Activated naive CD8-positive, alpha-beta T cell treated with anti-CD3 and anti-CD28 coated beads, Interleukin-2, amount 10 ng/mL, durations not matched to agents 7 days and 5 days (primary cell): ENCODE data around the gene SLC25A11. TPM values are rescaled to one million over a fixed set of nuclear protein-coding genes. Genes with fewer than 3 reads are reported as not detected.

Source experiments
- ATAC-seq: fragments of 150-1000 bp; cut with Tn5 transposase; one replicate; pipeline ENCODE4 v1.10.0; 2021; ENCODE audit warnings: low read depth, moderate library complexity
- POLR2A ChIA-PET: fragments of 350-600 bp; sonication (Branson Sonifier 250); formaldehyde crosslinking; loops from one replicate; lab custom pipeline; 2021; ENCODE audit warnings: antibody characterized with exemption; lab: Charles Lee
- DNase-seq: peaks from one replicate; pipeline ENCODE4 v3.0.0; 2021
- H3K27ac Mint-ChIP-seq: one replicate; pipeline ENCODE4 v1.8.0; 2022; ENCODE audit warnings: mild to moderate bottlenecking, mixed read lengths
- H3K27me3 Mint-ChIP-seq: one replicate; pipeline ENCODE4 v1.8.0; 2022; ENCODE audit warnings: mild to moderate bottlenecking, moderate library complexity, mixed read lengths
- H3K36me3 Mint-ChIP-seq: one replicate; pipeline ENCODE4 v1.8.0; 2021; ENCODE audit warnings: mild to moderate bottlenecking, mixed read lengths
- H3K4me1 Mint-ChIP-seq: one replicate; pipeline ENCODE4 v1.8.0; 2021; ENCODE audit warnings: mixed read lengths
- H3K4me3 Mint-ChIP-seq: one replicate; pipeline ENCODE4 v1.8.0; 2022; ENCODE audit warnings: mild to moderate bottlenecking, moderate library complexity, mixed read lengths
- H3K9me3 Mint-ChIP-seq: one replicate; pipeline ENCODE4 v1.8.0; 2021; ENCODE audit warnings: mixed read lengths
- total RNA-seq, 2 experiments: library from RNA; stranded (reverse); gene quantifications; one replicate each; pipeline ENCODE4 v1.2.3, GENCODE V29; 2021

The SLC25A11 gene, protein sequence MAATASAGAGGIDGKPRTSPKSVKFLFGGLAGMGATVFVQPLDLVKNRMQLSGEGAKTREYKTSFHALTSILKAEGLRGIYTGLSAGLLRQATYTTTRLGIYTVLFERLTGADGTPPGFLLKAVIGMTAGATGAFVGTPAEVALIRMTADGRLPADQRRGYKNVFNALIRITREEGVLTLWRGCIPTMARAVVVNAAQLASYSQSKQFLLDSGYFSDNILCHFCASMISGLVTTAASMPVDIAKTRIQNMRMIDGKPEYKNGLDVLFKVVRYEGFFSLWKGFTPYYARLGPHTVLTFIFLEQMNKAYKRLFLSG
- total RNA-seq, result 10 to 100 TPM; 67.6 to 78.1 TPM

DNA sequence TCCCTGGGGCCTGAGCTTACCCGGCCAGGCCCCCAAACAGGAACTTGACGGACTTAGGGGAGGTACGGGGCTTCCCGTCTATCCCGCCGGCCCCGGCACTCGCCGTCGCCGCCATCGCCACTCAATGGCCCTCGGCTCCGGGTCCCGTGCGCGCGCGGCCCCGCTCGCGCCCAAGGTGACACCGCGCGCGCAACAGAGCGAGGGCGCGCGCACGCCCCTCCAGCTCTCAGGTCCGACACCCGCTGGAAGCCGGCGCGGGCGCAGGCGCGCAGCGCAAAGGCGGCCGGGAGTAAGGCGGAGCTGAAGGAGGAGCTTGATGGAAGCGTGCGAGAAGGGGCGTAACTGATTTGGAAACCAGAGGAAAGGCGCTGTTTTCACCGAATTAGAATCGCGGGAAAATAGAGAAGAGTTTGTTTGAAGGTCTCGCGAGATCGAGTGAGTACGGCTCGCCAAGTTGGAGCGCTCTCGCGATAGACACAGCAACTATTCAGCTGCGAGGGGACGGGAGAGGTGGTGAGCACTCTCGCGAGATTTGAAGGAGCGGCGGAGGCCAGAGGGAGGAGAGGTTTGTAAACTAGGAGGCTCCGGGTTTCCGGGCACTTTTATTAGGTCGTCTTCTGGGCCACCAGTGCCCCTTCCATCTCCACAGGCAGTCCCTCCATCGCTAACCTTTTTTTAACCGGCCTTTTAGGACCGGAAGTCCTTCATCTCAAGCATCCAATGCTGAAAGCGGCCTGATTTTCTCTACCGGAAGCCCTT is at the start of gene SLC25A11, which contains the start of gene RNF167:
Gene SLC25A11 (minus strand): TSS at position 251 of the 759 bp plus-strand sequence. CDS start 136 bp downstream, at position 115.
Gene RNF167 (plus strand): TSS at position 473 of the 759 bp plus-strand sequence. CDS start 642 bp downstream, outside the sequence.
- Mint-ChIP-seq H3K4me1 (peaks cover 49% of the 10 kb centered on the region), H3K27me3 (no peaks in the 10 kb centered on the region), H3K9me3 (no peaks in the 10 kb centered on the region), H3K36me3 (peaks cover 54% of the 10 kb centered on the region), H3K4me3 (peak within 1 kb of the TSS; percentile 100), H3K27ac (peak within 1 kb of the TSS; percentile 88)
- ATAC-seq, result peak; percentile 77
- peak; percentile 94 for DNase-seq
- POLR2A ChIA-PET, result interaction anchor here (0.7 to 17.2 kb wide), 26 partner anchors 10 to 797 kb away, joined by 3 to 441 read pairs (median 3); partner anchors contain the start of genes C17orf107, CAMTA2, CYB5D2 and ENO3

DNA sequence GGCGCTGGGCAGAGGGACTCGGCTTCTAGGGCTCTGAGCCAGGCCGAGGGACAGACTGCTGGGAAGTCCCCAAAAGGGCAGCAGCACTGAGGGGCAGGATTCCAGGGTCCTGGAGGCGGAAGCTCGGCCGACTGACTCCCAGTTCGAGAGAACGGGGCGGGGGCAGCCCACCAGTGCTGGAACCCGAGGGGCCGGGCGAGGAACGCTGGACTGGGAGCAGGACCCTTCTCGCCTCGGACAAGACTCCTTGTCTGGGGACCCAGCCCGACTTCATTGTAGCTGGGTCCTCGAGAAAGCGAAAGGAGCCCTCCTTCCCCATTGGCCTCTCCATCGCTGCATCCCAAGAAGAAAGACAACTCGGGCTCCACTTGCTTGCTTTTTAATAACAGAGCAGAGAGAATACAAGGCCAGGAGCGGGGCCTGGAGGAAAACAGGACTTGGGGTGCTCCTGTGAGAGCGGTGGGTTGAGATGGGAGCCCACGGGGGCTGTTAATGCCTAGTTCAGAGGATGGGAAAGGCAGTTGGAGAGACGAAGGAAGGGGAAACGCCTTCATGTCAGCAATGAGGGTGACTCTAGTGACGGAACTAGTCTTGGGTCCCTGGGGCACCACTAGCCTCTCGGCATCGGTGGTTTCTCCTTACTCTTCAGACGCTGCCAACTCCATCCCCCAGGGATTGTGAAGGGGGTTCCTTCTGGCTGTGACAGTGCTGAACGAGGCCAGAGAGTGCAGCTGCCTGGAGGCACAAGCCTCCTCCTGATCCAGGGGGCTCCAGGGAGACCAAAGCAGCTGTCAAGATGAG is 48.1 kb upstream of the SLC25A11 start:
- ATAC-seq (no peak), DNase-seq (no peak)
- POLR2A ChIA-PET, result interaction anchor here (0.5 to 4.5 kb wide), 11 partner anchors 10 to 114 kb away, joined by 3 to 27 read pairs (median 5); partner anchors contain the start of genes INCA1, KIF1C, PFN1 and RNF167
- Mint-ChIP-seq H3K4me3 (peak overlapping the region; percentile 85), H3K27ac (peak overlapping the region; percentile 78), H3K4me1 (peaks cover 26% of the 10 kb centered on the region), H3K36me3 (peaks cover 8% of the 10 kb centered on the region), H3K9me3 (no peaks in the 10 kb centered on the region), H3K27me3 (no peaks in the 10 kb centered on the region)

DNA sequence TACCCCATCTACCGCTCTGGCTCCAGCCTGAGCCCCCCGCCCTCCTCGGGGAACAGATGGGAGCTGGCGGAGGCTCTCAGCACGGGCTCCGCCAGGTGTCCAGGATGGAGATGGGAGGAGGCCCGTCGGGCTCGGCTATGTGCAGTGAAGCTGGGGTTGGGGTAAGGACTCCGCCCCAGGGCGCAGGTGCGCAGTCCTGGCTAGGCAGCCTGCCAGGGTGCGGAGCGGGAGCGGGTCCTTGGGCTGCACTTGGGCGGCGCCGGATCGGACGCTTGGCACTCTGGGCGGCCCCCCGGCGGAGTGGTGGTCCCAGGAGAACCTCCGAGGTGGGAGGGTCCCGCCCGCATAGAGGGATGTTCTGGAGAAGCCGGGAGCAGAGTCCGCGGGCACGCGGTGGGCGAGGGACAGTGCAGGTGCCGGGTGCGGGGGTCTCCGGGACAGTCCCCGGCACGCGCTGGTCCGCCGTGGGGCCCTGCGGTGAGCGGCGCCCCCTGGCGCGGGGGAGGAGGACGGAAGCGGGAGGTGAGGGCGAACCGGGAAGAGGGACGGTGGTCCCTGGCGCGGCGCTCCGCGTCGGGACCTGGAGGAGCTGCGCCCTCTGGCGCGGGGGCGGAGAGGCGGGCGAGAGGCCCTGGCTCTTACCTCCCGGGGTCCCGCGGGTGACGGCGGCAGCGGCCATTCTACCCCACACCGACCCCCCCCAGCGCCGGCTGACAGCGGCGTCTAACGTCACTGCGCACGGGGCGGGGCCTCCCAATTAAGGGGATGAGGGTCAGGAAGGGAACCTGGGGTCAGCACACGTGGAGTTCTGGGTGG is 47.3 kb upstream of the SLC25A11 start, which contains the start of gene CAMTA2:
Gene CAMTA2 (minus strand): TSS at position 725 of the 816 bp plus-strand sequence. CDS start 1,453 bp downstream, outside the sequence.
- H3K27ac Mint-ChIP-seq, result peak within 1 kb of the TSS; percentile 78
- H3K27me3 Mint-ChIP-seq, result no peaks in the 10 kb centered on the region
- H3K4me1 Mint-ChIP-seq, result peaks cover 26% of the 10 kb centered on the region
- ATAC-seq, result peak; percentile 87
- H3K9me3 Mint-ChIP-seq, result no peaks in the 10 kb centered on the region
- peak within 1 kb of the TSS; percentile 85 for H3K4me3 Mint-ChIP-seq
- DNase-seq, result peak; percentile 91
- POLR2A ChIA-PET, result interaction anchor here (0.6 to 4.5 kb wide), 13 partner anchors 11 to 78 kb away, joined by 3 to 27 read pairs (median 5); partner anchors contain the start of genes INCA1, KIF1C, PFN1 and RNF167
- peaks cover 8% of the 10 kb centered on the region for H3K36me3 Mint-ChIP-seq

DNA sequence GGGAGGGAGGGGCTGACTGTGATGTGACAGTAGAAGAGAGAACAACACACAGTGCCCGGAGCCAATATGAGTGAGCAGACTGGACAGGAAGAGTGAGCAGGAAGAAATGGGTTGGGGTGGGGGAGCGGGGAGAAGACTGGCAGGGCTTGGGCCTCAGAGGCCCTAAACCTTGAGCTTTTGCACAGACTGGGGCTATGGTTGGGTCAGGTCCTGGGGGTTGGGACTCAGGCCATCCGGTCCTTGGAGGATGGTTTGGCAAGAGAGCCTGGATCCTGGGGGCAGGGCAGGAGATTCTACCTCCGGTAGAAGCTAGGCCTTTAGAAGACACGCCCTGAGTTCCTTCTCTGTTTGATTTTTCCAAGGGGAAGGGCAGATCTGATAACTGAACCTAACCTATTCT is 46.6 kb upstream of the SLC25A11 start:
- peak overlapping the region; percentile 78 for H3K27ac Mint-ChIP-seq
- no peaks in the 10 kb centered on the region for H3K27me3 Mint-ChIP-seq
- DNase-seq (no peak), ATAC-seq (no peak)
- POLR2A ChIA-PET, result interaction anchor here (0.6 to 4.5 kb wide), 7 partner anchors 11 to 77 kb away, joined by 3 to 27 read pairs (median 5); partner anchors contain the start of genes INCA1, KIF1C, PFN1 and SPAG7
- no peaks in the 10 kb centered on the region for H3K9me3 Mint-ChIP-seq
- peaks cover 4% of the 10 kb centered on the region for H3K36me3 Mint-ChIP-seq
- peak overlapping the region; percentile 85 for H3K4me3 Mint-ChIP-seq
- H3K4me1 Mint-ChIP-seq, result peaks cover 24% of the 10 kb centered on the region

DNA sequence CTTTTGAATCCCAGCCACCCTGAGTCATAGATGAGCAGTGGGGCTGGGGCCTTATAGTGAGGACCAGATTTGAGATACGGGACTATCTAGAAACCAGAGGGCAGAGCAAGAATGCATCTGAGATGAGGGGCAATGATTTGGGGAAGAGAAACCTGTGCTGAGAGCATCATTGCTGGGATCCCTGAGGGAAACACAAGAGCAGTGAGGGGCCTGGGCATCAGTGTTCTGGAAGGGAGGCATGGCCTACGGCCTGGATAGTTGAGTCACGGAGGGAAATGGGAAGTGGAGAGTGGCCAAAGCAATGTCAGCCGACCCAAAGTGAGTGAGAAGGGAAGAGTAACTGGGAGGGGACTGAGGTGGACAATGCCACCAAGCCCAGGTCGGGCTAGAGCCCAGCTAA is 42.5 kb upstream of the SLC25A11 start:
- no peak overlapping the region for H3K27ac Mint-ChIP-seq

DNA sequence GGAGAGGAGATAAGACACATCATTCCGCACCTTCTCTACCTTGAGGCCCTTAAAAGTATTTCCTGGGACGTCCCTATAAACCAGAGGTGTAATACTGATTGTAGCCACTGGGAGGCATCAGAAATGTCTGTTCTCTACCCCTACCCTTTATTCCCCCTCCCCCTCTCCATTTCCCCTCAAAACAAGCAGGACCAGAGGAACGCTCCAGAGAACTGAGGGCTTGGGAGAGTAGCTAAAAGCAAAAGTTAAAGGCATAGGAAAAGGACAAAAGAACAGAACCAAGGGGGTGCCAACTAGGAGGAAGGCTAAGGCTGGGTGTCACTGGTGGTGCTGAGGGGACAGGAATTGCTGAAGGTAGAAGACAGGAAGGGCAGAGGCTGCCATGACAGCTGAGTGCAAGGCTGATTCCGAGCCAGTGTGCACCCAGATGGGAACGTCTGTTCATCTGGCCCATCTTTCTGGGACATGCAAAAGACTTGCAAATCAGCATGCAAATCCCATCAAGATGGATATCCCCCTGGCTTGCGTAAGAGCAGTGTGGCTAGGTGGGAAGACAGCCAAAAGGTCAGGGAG is 40.9 kb upstream of the SLC25A11 start:
- Mint-ChIP-seq H3K9me3 (no peaks in the 10 kb centered on the region), H3K27ac (peak overlapping the region; percentile 83), H3K4me3 (no peak overlapping the region), H3K4me1 (peaks cover 12% of the 10 kb centered on the region), H3K36me3 (peaks cover 20% of the 10 kb centered on the region), H3K27me3 (no peaks in the 10 kb centered on the region)
- POLR2A ChIA-PET, result interaction anchor here (0.6 to 3.5 kb wide), 4 partner anchors 10 to 334 kb away, joined by 3 to 15 read pairs (median 6); partner anchors contain the start of gene SPAG7
- peak; percentile 70 for ATAC-seq
- DNase-seq, result no peak

More for the DNA sequence above, 42.5 kb upstream of the SLC25A11 start:
- H3K9me3 Mint-ChIP-seq, result no peaks in the 10 kb centered on the region
- no peak overlapping the region for H3K4me3 Mint-ChIP-seq
- POLR2A ChIA-PET, result no interaction called here
- ATAC-seq (no peak), DNase-seq (no peak)
- peaks cover 22% of the 10 kb centered on the region for H3K4me1 Mint-ChIP-seq
- H3K27me3 Mint-ChIP-seq, result no peaks in the 10 kb centered on the region
- H3K36me3 Mint-ChIP-seq, result peaks cover 16% of the 10 kb centered on the region

DNA sequence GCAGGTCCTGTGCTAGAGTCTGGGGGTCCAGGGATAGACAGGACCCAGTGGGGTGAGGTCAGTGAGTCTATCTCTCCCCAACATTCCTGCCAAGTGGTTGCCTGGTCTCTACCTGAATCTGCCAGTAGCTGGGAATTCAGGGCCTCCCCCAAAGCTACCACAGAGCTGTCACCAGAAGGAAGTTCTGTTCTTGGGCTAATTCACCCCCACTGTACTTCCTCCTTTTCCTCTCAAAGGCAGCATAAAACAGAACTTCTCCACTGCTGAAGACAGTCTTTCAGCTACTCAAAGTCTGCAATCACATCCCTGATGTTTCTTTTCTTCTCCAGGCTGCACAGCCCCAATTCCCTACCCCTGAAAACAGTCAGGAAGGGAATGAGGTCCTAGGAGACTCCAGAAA is 38.9 kb upstream of the SLC25A11 start:
- POLR2A ChIA-PET, result interaction anchor here (1.3 to 3.5 kb wide), 2 partner anchors 8 to 11 kb away, joined by 4 to 15 read pairs; partner anchors contain the start of gene SPAG7
- Mint-ChIP-seq H3K4me3 (no peak overlapping the region), H3K27ac (no peak overlapping the region), H3K27me3 (no peaks in the 10 kb centered on the region), H3K36me3 (peaks cover 28% of the 10 kb centered on the region), H3K9me3 (no peaks in the 10 kb centered on the region), H3K4me1 (peaks cover 18% of the 10 kb centered on the region)
- ATAC-seq (no peak), DNase-seq (no peak)

DNA sequence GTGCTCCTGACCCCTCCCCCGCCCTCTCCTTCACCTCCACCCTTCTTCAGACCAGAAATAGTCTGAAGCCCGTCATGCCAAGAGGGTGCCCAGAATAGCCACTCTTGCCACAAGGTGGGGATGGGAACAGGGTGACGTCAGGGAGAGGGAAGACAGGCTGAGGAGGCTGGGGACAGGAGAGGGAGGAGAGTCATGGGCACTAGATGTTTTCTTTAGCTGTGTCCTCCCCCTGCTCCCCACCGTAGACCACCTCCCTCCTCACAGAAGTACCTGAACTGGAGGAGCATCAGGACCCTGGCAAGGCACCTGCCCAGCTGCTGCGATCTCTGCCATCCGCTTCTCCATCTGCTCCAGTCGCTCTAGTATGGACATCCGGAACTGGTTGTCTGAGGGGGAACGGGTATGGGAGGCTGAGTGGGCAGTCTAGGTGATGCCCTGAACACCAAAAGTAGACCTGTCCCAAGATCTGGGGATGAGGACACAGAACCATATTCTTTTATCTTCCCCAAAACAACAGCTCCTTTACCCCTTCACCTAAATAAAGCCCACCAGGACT is 34.3 kb upstream of the SLC25A11 start:
- DNase-seq (no peak), ATAC-seq (no peak)
- H3K27ac Mint-ChIP-seq, result peak overlapping the region; percentile 52
- peaks cover 14% of the 10 kb centered on the region for H3K4me1 Mint-ChIP-seq
- H3K36me3 Mint-ChIP-seq, result peaks cover 26% of the 10 kb centered on the region
- H3K27me3 Mint-ChIP-seq, result no peaks in the 10 kb centered on the region
- POLR2A ChIA-PET, result interaction anchor here (1.0 kb wide), 1 partner anchor 40 kb away, joined by 3 read pairs; no protein-coding TSS in a partner anchor
- H3K4me3 Mint-ChIP-seq, result no peak overlapping the region
- no peaks in the 10 kb centered on the region for H3K9me3 Mint-ChIP-seq

DNA sequence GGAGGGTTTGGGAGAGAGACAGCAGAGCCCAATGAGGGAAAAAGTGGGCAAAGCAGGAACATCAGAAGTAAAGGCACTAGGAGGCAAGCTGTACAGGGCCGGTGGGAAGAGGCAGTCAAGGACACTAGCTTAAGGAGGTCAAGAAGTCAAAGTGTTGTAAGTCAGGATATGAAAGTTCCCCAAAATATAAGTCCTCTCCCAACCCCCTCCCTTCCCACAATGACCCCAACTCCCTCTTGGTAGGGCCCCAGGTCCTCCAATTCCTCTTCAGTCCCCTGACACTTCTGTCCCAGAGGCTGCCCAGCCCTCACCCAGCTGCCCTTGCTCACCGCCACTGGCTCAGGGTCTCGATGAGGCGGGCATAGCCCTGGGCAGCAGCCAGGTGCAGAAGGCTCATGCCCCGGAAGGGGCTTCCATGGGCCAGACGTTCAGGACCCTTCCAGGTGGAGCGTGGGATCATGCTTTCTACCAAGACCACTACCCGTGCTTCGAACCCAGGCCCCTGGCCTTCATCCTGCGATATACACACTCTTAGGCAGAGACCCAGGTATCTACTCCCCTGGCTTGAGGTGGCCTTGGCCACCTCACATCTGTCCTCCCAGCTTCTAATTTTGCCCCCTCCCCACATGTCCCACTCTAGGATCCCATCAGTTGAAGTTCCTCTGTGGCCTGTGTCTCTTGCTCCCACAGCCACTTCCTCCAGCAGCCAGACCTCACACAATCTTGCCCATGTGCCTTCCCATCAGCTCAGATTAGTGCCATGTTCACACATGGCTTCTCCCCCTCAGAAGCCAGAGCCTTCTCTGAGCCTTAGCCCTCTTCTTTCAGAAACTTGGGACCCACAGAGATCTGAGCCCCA is 33.6 kb upstream of the SLC25A11 start:
- no peak for ATAC-seq
- H3K9me3 Mint-ChIP-seq, result no peaks in the 10 kb centered on the region
- no peak for DNase-seq
- H3K27me3 Mint-ChIP-seq, result no peaks in the 10 kb centered on the region
- POLR2A ChIA-PET, result interaction anchor here (1.0 kb wide), 1 partner anchor 39 kb away, joined by 3 read pairs; no protein-coding TSS in a partner anchor
- H3K36me3 Mint-ChIP-seq, result peaks cover 26% of the 10 kb centered on the region
- H3K4me3 Mint-ChIP-seq, result no peak overlapping the region
- peak overlapping the region; percentile 52 for H3K27ac Mint-ChIP-seq
- peaks cover 14% of the 10 kb centered on the region for H3K4me1 Mint-ChIP-seq

DNA sequence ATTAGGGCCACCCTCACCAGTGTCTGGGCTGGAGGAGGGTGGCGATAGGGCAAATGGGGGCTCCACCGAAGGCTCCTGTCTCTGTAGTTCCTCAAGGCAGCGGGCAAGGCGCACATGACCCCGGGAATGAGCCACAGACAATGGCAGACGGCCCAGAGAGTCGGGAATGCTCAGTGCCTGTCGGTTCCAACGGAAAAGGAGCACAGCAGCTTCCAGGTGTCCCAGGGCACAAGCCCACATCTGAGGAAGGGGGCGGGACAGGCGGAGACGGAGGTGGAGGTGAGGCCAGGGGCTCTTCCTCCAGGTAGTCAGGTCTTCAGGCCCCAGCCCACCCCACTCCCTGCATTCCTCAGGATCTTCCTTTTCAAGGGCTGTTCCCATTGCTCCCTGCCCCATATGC is 32.9 kb upstream of the SLC25A11 start:
- Mint-ChIP-seq H3K36me3 (peaks cover 23% of the 10 kb centered on the region), H3K27ac (no peak overlapping the region), H3K4me1 (peaks cover 14% of the 10 kb centered on the region), H3K9me3 (no peaks in the 10 kb centered on the region), H3K4me3 (no peak overlapping the region), H3K27me3 (no peaks in the 10 kb centered on the region)
- ATAC-seq, result no peak
- DNase-seq, result no peak
- POLR2A ChIA-PET, result interaction anchor here (1.0 to 9.3 kb wide), 2 partner anchors 26 to 39 kb away, joined by 3 to 441 read pairs; partner anchors contain the start of genes ENO3, PFN1, RNF167 and SLC25A11
